IMR-90 (cell line): Measurements from ENCODE around the gene SHB. TPM values are rescaled to one million over a fixed set of nuclear protein-coding genes. Genes with fewer than 3 reads are reported as not detected.

Source experiments
- ATAC-seq: fragments of 200-7000 bp; cut with Tn5 transposase; 2 replicates; pipeline ENCODE4 v1.9.1; 2020; ENCODE audit warnings: low read depth, mild to moderate bottlenecking, moderate library complexity
- BruUV-seq: library from RNA; stranded (reverse); fragments of 400-500 nt; replicated peaks from 2 replicates; lab custom pipeline; 2021; lab: Mats Ljungman, UMichigan
- CTCF ChIA-PET: fragments of 300-600 bp; formaldehyde crosslinking; extraction: SDS; loops from one replicate; lab custom pipeline; 2021; ENCODE audit warnings: antibody characterized with exemption; lab: Yijun Ruan, JAX
- POLR2A ChIA-PET: fragments of 300-600 bp; sonication (Branson Sonifier 250); formaldehyde crosslinking; loops from one replicate; lab custom pipeline; 2022; ENCODE audit warnings: antibody characterized with exemption; ENCODE audit not compliant: unreplicated experiment; lab: Charles Lee
- DNase-seq: peaks from one replicate; pipeline ENCODE4 v3.0.0; 2013
- H2AFZ ChIP-seq: replicated peaks from 2 replicates; pipeline ENCODE3; 2013; ENCODE audit warnings: low read length, mild to moderate bottlenecking; ENCODE audit not compliant: poor library complexity
- H2AK5ac ChIP-seq: 2 replicates; pipeline ENCODE4 v1.6.1; 2013; ENCODE audit warnings: low read depth, low read length, inconsistent platforms
- H2AK9ac ChIP-seq: replicated peaks from 2 replicates; pipeline ENCODE3; 2013; ENCODE audit warnings: mild to moderate bottlenecking, low read depth, low read length, moderate library complexity; ENCODE audit not compliant: poor library complexity
- H2BK120ac ChIP-seq: 2 replicates; pipeline ENCODE4 v1.6.1; 2013; ENCODE audit warnings: low read depth, low read length, inconsistent platforms
- H2BK15ac ChIP-seq: 3 replicates; pipeline ENCODE4 v1.6.1; 2013; ENCODE audit warnings: low read depth, low read length, inconsistent platforms
- H2BK20ac ChIP-seq: 2 replicates; pipeline ENCODE4 v1.6.1; 2013; ENCODE audit warnings: low read depth, mild to moderate bottlenecking, inconsistent platforms, low read length, moderate library complexity
- H2BK5ac ChIP-seq: 2 replicates; pipeline ENCODE4 v1.6.1; 2013; ENCODE audit warnings: mild to moderate bottlenecking, low read depth, low read length, inconsistent platforms; ENCODE audit not compliant: poor library complexity, severe bottlenecking
- H3K14ac ChIP-seq: replicated peaks from 2 replicates; pipeline ENCODE4 v1.6.1; 2013; ENCODE audit warnings: low read depth, low read length, inconsistent platforms
- H3K18ac ChIP-seq: 2 replicates; pipeline ENCODE4 v1.6.1; 2013; ENCODE audit warnings: low read depth, low read length, control low read depth
- H3K23ac ChIP-seq: 2 replicates; pipeline ENCODE4 v1.6.1; 2013; ENCODE audit warnings: low read depth, low read length, inconsistent platforms
- H3K27ac ChIP-seq: 2 replicates; pipeline ENCODE4 v1.5.1; 2013; ENCODE audit warnings: mild to moderate bottlenecking, control low read depth, low read length; ENCODE audit not compliant: insufficient read depth
- H3K27me3 ChIP-seq: 2 replicates; pipeline ENCODE4 v1.6.1; 2013; ENCODE audit warnings: low read length; ENCODE audit not compliant: control insufficient read depth, insufficient read depth
- H3K36me3 ChIP-seq: 2 replicates; pipeline ENCODE4 v1.6.1; 2013; ENCODE audit warnings: low read length, mixed read lengths; ENCODE audit not compliant: control insufficient read depth, insufficient read depth
- H3K4ac ChIP-seq: 2 replicates; pipeline ENCODE4 v1.6.1; 2013; ENCODE audit warnings: low read depth, low read length, inconsistent platforms
- H3K4me1 ChIP-seq: 2 replicates; pipeline ENCODE4 v1.6.1; 2013; ENCODE audit warnings: low read length, mixed read lengths; ENCODE audit not compliant: control insufficient read depth, insufficient read depth
- H3K4me2 ChIP-seq: 2 replicates; pipeline ENCODE4 v1.6.1; 2013; ENCODE audit warnings: low read depth, mild to moderate bottlenecking, control low read depth, low read length, moderate library complexity
- H3K4me3 ChIP-seq: 2 replicates; pipeline ENCODE4 v1.5.1; 2013; ENCODE audit warnings: low read depth, mild to moderate bottlenecking, control low read depth, low read length, moderate library complexity; ENCODE audit not compliant: insufficient read depth
- H3K56ac ChIP-seq: 2 replicates; pipeline ENCODE4 v1.6.1; 2013; ENCODE audit warnings: low read length, inconsistent platforms; ENCODE audit not compliant: insufficient read depth; ENCODE audit errors: extremely low read depth
- H3K79me1 ChIP-seq, 2 experiments: 2 replicates each; pipeline ENCODE4 v1.6.1; 2013; ENCODE audit warnings: low read length in 2 of 2, inconsistent platforms in 1 of 2, low read depth in 1 of 2
- H3K9ac ChIP-seq: 2 replicates; pipeline ENCODE4 v1.6.1; 2013; ENCODE audit warnings: low read depth, low read length, control low read depth
- H3K9me1 ChIP-seq: 2 replicates; pipeline ENCODE4 v1.6.1; 2013; ENCODE audit warnings: low read length, inconsistent platforms; ENCODE audit not compliant: insufficient read depth
- H3K9me3 ChIP-seq: 2 replicates; pipeline ENCODE4 v1.6.1; 2013; ENCODE audit warnings: low read length; ENCODE audit not compliant: control insufficient read depth, insufficient read depth
- H4K20me1 ChIP-seq: 2 replicates; pipeline ENCODE4 v1.6.1; 2013; ENCODE audit warnings: low read length, inconsistent platforms; ENCODE audit not compliant: insufficient read depth
- H4K5ac ChIP-seq: 2 replicates; pipeline ENCODE4 v1.6.1; 2013; ENCODE audit warnings: mild to moderate bottlenecking, low read depth, low read length, control low read depth
- H4K8ac ChIP-seq, 2 experiments: 2 replicates each; pipeline ENCODE4 v1.6.1; 2013; ENCODE audit warnings: low read depth in 2 of 2, low read length in 2 of 2, control low read depth in 1 of 2, inconsistent platforms in 1 of 2
- H4K91ac ChIP-seq: 2 replicates; pipeline ENCODE4 v1.6.1; 2013; ENCODE audit warnings: low read depth, low read length, inconsistent platforms; ENCODE audit not compliant: insufficient read depth
- BHLHE40 ChIP-seq: fragments of 150-350 bp; IDR thresholded peaks from 2 replicates; pipeline ENCODE4 v1.6.1; 2016; ENCODE audit warnings: mild to moderate bottlenecking, low read depth, low read length
- CEBPB ChIP-seq: IDR thresholded peaks from 2 replicates; pipeline ENCODE4 v1.6.1; 2012; ENCODE audit warnings: low read depth, low read length, improper control_type of control experiment
- CHD1 ChIP-seq: IDR thresholded peaks from 2 replicates; pipeline ENCODE4 v1.6.1; 2012; ENCODE audit warnings: low read depth, low read length, improper control_type of control experiment
- FOS ChIP-seq: fragments of 150-350 bp; IDR thresholded peaks from 2 replicates; pipeline ENCODE4 v1.6.1; 2016; ENCODE audit warnings: low read depth, low read length
- MAZ ChIP-seq: IDR thresholded peaks from 2 replicates; pipeline ENCODE4 v1.6.1; 2012; ENCODE audit warnings: low read depth, mild to moderate bottlenecking, low read length, improper control_type of control experiment, moderate library complexity, borderline replicate concordance
- MXI1 ChIP-seq: IDR thresholded peaks from 2 replicates; pipeline ENCODE4 v1.6.1; 2012; ENCODE audit warnings: low read depth, mild to moderate bottlenecking, low read length, moderate library complexity, borderline replicate concordance
- NFE2L2 ChIP-seq: fragments of 150-350 bp; IDR thresholded peaks from 2 replicates; pipeline ENCODE4 v1.6.1; 2016; ENCODE audit warnings: low read depth, mild to moderate bottlenecking, low read length
- POLR2A ChIP-seq: IDR thresholded peaks from 2 replicates; pipeline ENCODE4 v1.6.1; 2012; ENCODE audit warnings: mild to moderate bottlenecking, low read depth, low read length
- RAD21 ChIP-seq: IDR thresholded peaks from 2 replicates; pipeline ENCODE4 v1.6.1; 2012; ENCODE audit warnings: low read length, improper control_type of control experiment
- RCOR1 ChIP-seq: IDR thresholded peaks from 2 replicates; pipeline ENCODE4 v1.6.1; 2012; ENCODE audit warnings: mild to moderate bottlenecking, low read length, improper control_type of control experiment; ENCODE audit not compliant: insufficient replicate concordance
- RFX5 ChIP-seq: IDR thresholded peaks from 2 replicates; pipeline ENCODE4 v1.8.0; 2012; ENCODE audit warnings: low read depth, mild to moderate bottlenecking, low read length, moderate library complexity
- SMC3 ChIP-seq: fragments of 150-350 bp; IDR thresholded peaks from 2 replicates; pipeline ENCODE4 v1.6.1; 2016; ENCODE audit warnings: low read depth, mild to moderate bottlenecking, antibody characterized with exemption, low read length, moderate library complexity
- WGBS, 2 experiments: methylation state at CpG; one replicate each; pipeline versions ENCODE4 v1.1.5 to v1.1.7; 2013; ENCODE audit warnings: missing lambda C conversion rate in 2 of 2; ENCODE audit not compliant: insufficient read length in 1 of 2; ENCODE audit errors: extremely low coverage in 2 of 2; 5-methylcytosine and 5-hydroxymethylcytosine counted together
- dilution Hi-C: fragments of 300-500 bp; cut with HindIII; formaldehyde crosslinking; loops from one replicate; pipeline ENCODE4 v1.14.3; 2018; ENCODE audit warnings: low sequenced_read_pairs; ENCODE audit not compliant: unreplicated experiment
- in situ Hi-C: fragments of 300-500 bp; cut with MboI; formaldehyde crosslinking; loops from 3 replicates; pipeline ENCODE4 v1.14.3; 2019; ENCODE audit warnings: low sequenced_read_pairs, inconsistent platforms, mixed read lengths
- intact Hi-C: fragments of 100-400 bp; cut with micrococcal nuclease; formaldehyde crosslinking; loops from 2 replicates; pipeline ENCODE4 v1.10.0; 2022
- polyA plus RNA-seq, 3 experiments: library from polyadenylated mRNA; depleted of rRNA; stranded (reverse); fragments of >200 nt; gene quantifications; 2 replicates each; pipeline ENCODE4 v1.2.3, GENCODE V29; 2012; ENCODE audit warnings: low replicate concordance in 1 of 3
- total RNA-seq: library from RNA; depleted of rRNA; stranded (reverse); fragments of >200 nt; gene quantifications from 2 replicates; pipeline ENCODE4 v1.2.3, GENCODE V29; 2012
- TF ChIP-seq, protein P1 (sequence below): fragments of 150-350 bp; IDR thresholded peaks from 2 replicates; pipeline ENCODE4 v1.6.1; 2017; ENCODE audit warnings: mild to moderate bottlenecking, antibody characterized with exemption, low read length, low read depth
- TF ChIP-seq, protein P2 (sequence below): fragments of 150-350 bp; IDR thresholded peaks from 2 replicates; pipeline ENCODE4 v1.6.1; 2016; ENCODE audit warnings: low read depth, mild to moderate bottlenecking, low read length, moderate library complexity, borderline replicate concordance
- TF ChIP-seq, protein P3 (sequence below): conservative IDR thresholded peaks from 2 replicates; pipeline ENCODE4 v1.5.1; 2012; ENCODE audit warnings: mild to moderate bottlenecking, low read depth, low read length, improper control_type of control experiment

Gene SHB
- total and polyA plus RNA-seq, 2 of the 4 experiments (the other 2 are of a cell fraction), result 6.1 to 20.4 TPM

DNA sequence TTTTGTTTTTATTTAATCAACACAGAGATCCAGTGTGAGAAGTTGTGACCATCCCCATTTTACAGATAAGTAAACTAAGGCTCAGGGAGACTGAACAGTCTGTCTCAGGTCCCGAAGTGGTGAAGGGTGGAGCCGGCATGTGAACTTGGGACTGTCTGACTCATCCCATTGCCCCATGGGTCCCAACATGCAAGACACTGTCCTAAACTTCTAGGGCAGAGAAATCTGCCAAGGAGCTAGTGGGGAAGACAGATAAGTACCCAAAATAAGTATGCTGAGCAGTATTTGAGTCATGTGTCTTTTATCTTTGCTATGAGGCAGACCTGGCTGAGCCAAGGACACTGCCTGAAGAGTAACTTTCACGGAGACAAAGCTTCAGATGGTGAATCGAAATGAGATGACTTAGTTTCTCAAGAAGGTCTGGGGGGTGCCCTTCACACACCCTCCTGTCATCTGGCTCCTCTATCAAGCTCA is 100.8 kb downstream of the SHB start:
- CTCF ChIA-PET, result interaction anchor here (0.5 to 0.6 kb wide), 3 partner anchors 26 to 394 kb away, joined by 4 to 10 read pairs (median 4); no protein-coding TSS in a partner anchor
- Histone ChIP-seq H3K14ac (peak overlapping the region; percentile 6; the same call in 1 of the 2 replicates), H2BK5ac (peak overlapping the region; percentile 67), H3K23ac (peak overlapping the region; percentile 69; the same call in 1 of the 2 replicates), H3K27me3 (no peaks in the 10 kb centered on the region), H2AFZ (no peak overlapping the region), H3K4ac (peak overlapping the region; percentile 44; the same call in 1 of the 2 replicates), H4K91ac (peak overlapping the region; percentile 44; the same call in 1 of the 2 replicates), H3K79me1 (peaks cover 54 to 92% of the 10 kb centered on the region in 2 experiments), H3K4me3 (no peak overlapping the region), H2BK15ac (peak overlapping the region; percentile 16; the same call in 1 of the 3 replicates), H2BK120ac (peak overlapping the region; percentile 54; the same call in 1 of the 2 replicates), H3K9me3 (no peaks in the 10 kb centered on the region), H3K4me2 (no peak overlapping the region), H4K20me1 (peaks cover 28% of the 10 kb centered on the region), H2AK9ac (peak overlapping the region; percentile 38), H3K9me1 (peaks cover 62% of the 10 kb centered on the region), H3K18ac (peak overlapping the region; percentile 8; the same call in 1 of the 2 replicates), H3K9ac (no peak overlapping the region), H3K36me3 (peaks cover 33% of the 10 kb centered on the region), H3K27ac (peak overlapping the region; percentile 13; the same call in 1 of the 2 replicates), H4K5ac (no peak overlapping the region), H3K56ac (no peak overlapping the region), H3K4me1 (peaks cover 59% of the 10 kb centered on the region), H2BK20ac (peak overlapping the region; percentile 48; the same call in 1 of the 2 replicates), H4K8ac (peak overlapping the region; percentile 26 to 41; a peak in 3 of 4 replicates), H2AK5ac (peak overlapping the region; percentile 52; the same call in 1 of the 2 replicates)
- in situ Hi-C loops, result no loop called here
- intact Hi-C loops, result loop anchor here (5.0 kb wide), 1 partner anchor 39 kb away; no protein-coding TSS in a partner anchor
- no TSS peak for BruUV-seq
- ATAC-seq (no peak; the same call in 1 of the 2 replicates), DNase-seq (peak; percentile 63)
- dilution Hi-C loops, result no loop called here
- POLR2A ChIA-PET, result no interaction called here
- WGBS, 2 experiments, result no CpG with 5 or more reads among the region's 4 CpGs
- no peak for TF ChIP-seq RFX5
- 0 out of 2 replicates have a peak, but pooled peaks have one; percentile 20 for TF ChIP-seq FOS
- TF ChIP-seq, protein P1, sequence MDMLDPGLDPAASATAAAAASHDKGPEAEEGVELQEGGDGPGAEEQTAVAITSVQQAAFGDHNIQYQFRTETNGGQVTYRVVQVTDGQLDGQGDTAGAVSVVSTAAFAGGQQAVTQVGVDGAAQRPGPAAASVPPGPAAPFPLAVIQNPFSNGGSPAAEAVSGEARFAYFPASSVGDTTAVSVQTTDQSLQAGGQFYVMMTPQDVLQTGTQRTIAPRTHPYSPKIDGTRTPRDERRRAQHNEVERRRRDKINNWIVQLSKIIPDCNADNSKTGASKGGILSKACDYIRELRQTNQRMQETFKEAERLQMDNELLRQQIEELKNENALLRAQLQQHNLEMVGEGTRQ, result no peak
- TF ChIP-seq, protein P2, sequence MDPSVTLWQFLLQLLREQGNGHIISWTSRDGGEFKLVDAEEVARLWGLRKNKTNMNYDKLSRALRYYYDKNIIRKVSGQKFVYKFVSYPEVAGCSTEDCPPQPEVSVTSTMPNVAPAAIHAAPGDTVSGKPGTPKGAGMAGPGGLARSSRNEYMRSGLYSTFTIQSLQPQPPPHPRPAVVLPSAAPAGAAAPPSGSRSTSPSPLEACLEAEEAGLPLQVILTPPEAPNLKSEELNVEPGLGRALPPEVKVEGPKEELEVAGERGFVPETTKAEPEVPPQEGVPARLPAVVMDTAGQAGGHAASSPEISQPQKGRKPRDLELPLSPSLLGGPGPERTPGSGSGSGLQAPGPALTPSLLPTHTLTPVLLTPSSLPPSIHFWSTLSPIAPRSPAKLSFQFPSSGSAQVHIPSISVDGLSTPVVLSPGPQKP, result no peak
- no peak for TF ChIP-seq MXI1
- no peak for TF ChIP-seq BHLHE40
- TF ChIP-seq MAZ, result no peak
- peak; percentile 52; the same call in 1 of the 2 replicates for TF ChIP-seq CEBPB
- no peak for TF ChIP-seq RAD21
- TF ChIP-seq, protein P3, sequence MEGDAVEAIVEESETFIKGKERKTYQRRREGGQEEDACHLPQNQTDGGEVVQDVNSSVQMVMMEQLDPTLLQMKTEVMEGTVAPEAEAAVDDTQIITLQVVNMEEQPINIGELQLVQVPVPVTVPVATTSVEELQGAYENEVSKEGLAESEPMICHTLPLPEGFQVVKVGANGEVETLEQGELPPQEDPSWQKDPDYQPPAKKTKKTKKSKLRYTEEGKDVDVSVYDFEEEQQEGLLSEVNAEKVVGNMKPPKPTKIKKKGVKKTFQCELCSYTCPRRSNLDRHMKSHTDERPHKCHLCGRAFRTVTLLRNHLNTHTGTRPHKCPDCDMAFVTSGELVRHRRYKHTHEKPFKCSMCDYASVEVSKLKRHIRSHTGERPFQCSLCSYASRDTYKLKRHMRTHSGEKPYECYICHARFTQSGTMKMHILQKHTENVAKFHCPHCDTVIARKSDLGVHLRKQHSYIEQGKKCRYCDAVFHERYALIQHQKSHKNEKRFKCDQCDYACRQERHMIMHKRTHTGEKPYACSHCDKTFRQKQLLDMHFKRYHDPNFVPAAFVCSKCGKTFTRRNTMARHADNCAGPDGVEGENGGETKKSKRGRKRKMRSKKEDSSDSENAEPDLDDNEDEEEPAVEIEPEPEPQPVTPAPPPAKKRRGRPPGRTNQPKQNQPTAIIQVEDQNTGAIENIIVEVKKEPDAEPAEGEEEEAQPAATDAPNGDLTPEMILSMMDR, result no peak
- no peak for TF ChIP-seq POLR2A
- no peak for TF ChIP-seq SMC3
- TF ChIP-seq NFE2L2, result no peak
- TF ChIP-seq RCOR1, result peak; percentile 94
- TF ChIP-seq CHD1, result no peak
